Cortex of kidney (tissue), 1 donor: ENCODE measurements around the gene CYP1B1.
"Not testable (repeated sequence)": the region's sequence is repeated elsewhere in the genome, so short reads cannot be mapped to it uniquely, and the experiment has no call there.

Experiments used
- DNase-seq: peaks from one replicate; lab custom pipeline; 2025; lab: John Stamatoyannopoulos, UW

The CYP1B1 gene

DNA sequence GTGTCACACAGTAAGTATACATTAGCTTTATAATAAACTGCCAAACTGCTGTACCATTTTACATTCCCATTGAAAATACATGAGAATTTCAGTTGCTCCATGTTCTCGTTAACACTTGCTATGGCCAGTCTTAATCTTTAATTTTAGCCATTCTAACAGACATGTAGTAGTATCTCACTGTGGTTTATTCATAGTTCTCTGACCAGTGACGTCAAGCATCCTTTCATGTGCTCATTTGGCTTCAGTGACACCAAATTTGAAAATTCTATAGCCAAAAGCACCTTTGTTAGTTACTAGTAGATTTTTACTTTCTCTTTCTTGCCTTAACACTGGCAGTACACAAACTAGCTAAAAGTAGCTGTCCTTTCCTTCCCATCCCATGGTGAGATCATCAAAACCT, 43.0 kb downstream of the CYP1B1 start:
- DNase-seq, result no peak

DNA sequence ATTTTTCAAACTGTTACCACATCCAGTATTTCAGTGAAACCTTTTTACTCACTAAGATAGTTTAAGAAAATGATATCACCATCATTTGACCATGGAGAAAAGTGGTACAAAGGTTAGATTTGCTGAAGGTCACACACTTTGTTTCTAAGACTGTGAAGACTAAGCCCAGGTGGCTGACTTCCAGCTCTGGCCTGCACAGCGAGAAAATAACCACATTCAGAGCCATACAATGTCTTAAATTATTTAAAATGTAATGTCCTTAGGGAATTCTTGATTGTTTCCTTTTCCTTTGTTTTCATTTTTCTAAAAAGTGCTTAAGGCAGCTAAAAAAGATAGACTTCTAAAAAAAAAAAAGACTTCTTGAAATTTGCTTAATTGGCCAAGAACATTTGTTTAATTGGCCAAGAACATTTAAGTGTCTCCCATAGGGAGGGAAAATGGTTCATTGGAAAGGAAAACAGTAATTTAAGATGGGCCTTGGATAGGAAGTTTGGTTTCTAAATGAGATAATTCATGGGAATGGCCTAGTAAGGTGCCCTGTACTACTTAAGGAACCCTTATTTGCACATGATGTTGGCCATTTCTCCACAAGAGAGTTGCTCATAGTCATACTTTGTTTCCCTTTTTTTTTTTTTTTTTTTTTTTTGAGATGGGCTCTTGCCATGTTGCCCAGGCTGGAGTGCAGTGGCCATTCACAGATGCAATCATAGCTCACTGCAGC, 45.2 kb downstream of the CYP1B1 start:
- no peak for DNase-seq

DNA sequence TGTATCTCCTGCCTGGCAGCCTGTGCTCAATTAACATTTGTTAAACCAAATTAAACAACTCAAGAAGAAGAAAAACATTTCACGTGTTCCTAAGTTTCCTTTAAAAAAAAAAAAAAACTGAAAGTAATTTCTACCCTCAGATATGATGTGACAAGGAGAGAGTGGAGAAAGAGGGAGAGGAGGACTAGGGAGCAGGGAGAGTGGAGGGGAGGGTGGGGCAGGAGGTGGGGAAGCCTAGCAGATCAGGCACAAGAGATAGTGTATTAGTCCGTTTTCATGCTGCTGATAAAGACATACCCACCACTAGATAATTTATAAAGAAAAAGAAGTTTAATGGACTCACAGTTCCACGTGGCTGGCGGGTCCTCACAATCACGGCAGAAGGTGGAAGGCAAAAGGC, 46.4 kb downstream of the CYP1B1 start:
- DNase-seq, result no peak

DNA sequence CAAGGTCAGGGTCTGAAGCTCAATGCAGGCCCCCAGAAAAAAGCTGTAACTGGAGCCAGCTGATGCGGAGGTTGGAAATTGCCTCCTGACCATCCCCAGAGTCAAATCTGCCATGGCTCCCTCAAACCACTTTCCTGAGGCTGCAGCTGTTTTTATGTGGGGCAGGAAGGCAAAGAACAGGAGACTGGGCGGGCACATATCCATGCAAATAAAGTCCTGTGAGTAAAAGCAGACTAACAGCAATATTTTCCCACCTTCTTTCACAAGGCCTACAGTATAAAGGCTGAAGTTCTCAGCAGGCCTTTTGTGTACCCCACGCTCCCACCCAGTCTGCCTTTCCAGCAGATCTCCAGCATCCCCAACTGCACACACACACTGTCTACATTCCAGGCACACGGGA, 47.1 kb downstream of the CYP1B1 start:
- no peak for DNase-seq

DNA sequence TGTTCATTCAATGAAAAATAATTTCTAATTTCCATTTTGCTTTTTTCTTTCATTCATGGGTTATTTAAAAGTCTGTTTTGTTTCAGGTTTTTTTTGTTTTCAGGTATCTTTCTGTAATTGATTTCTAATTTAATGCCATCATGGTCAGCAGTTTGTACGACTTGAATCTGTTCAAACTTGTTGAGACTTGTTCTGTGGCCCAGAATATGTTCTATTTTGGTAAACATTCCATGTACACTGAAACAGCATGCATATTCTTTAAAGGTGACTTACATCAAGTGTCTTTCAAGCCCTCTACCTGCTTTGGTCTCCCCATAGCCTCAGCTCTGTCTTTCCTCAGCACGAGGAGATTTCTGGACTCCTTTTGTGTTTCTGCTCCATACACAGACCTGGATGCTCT, 49.1 kb downstream of the CYP1B1 start:
- DNase-seq, result no peak

DNA sequence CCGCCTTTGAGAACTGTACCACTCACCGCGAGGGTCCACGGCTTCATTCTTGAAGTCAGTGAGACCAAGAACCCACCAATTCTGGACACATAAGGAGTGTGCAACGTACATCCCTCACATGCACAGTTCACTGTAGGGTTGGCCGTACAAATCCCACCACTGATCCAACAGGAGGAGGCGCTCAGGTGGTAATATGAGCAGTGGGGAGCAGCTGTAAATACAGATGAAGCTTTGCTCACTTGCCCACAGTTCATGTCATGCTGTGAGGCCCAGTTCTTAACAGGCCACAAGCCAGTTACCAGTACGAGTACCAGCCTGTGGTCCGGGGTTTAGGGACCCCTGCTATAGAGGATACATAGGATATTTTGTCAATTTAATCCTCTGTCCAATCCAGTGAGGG, 54.4 kb downstream of the CYP1B1 start:
- DNase-seq, result no peak

DNA sequence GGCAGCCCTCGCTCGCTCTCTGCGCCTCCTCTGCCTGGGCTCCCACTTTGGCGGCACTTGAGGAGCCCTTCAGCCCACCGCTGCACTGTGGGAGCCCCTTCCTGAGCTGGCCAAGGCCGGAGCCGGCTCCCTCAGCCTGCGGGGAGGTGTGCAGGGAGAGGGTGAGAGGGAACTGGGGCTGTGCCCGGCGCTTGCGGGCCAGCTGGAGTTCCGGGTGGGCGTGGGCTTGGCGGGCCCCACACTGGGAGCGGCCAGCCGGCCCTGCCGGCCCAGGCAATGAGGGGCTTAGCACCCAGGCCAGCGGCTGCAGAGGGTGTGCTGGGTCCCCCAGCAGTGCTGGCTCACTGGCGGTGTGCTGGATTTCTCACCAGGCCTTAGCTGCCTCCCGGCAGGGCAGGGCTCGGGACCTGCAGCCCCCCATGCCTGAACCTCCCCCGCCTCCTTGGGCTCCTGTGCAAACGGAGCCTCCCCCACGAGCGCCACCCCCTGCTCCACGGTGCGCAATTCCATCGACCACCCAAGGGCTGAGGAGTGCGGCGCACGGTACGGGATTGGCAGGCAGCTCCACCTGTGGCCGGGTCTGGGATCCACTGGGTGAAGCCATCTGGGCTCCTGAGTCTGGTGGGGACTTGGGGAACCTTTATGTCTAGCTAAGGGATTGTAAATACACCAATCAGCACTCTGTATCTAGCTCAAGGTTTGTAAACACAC, 55.4 kb downstream of the CYP1B1 start:
- not testable (repeated sequence) for DNase-seq

DNA sequence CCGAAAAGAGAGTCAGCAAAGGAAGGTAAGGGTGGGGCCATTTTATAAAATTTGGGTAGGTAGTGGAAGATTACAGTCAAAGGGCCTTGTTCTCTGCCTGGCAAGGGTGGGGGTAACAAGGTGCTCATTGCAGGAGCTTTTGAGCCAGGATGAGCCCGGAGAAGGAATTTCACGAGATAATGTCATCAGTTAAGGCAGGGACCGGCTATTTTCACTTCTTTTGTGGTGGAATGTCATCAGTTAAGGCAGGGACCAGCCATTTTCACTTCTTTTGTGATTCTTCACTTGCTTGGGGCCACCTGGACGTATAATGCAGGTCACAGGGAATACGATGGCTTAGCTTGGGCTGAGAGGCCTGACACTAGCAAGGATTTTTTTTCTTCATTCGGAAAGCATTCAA, 58.1 kb downstream of the CYP1B1 start:
- no peak for DNase-seq
